HTR-8/SVneo (cell line): ENCODE data around the gene RS1.

Experiments used
- DNase-seq: peaks from one replicate; pipeline ENCODE4 v3.0.0; 2011; ENCODE audit warnings: low spot score, mixed read lengths; ENCODE audit not compliant: insufficient read length
- FAIRE-seq: peaks from 2 replicates; lab custom pipeline; 2011; peaks lifted over from hg19 to GRCh38; lab: Jason Lieb, UNC

The RS1 gene

GRCh38 chrX:18616688-18617406, 55.1 kb downstream of the RS1 start:
- no peak for FAIRE-seq
- DNase-seq = no peak

GRCh38 chrX:18613930-18614639, 57.8 kb downstream of the RS1 start:
- FAIRE-seq = no peak
- no peak for DNase-seq

- DNase-seq = no peak
- no peak for FAIRE-seq
Measured at GRCh38 chrX:18607966-18608365, 63.9 kb downstream of the RS1 start.

GRCh38 chrX:18598413-18598812, 73.5 kb downstream of the RS1 start:
- no peak for DNase-seq
- FAIRE-seq = no peak

- no peak for FAIRE-seq
Measured at GRCh38 chrX:18596096-18596495, 75.8 kb downstream of the RS1 start.

GRCh38 chrX:18594079-18594478, 77.8 kb downstream of the RS1 start:
- no peak for DNase-seq
- no peak for FAIRE-seq

More at GRCh38 chrX:18596096-18596495, 75.8 kb downstream of the RS1 start:
- no peak for DNase-seq

GRCh38 chrX:18591834-18592233, 80.1 kb downstream of the RS1 start:
- FAIRE-seq (no peak), DNase-seq (no peak)
